ENCODE results near the gene TAF4.

TAF4 gene

DNA sequence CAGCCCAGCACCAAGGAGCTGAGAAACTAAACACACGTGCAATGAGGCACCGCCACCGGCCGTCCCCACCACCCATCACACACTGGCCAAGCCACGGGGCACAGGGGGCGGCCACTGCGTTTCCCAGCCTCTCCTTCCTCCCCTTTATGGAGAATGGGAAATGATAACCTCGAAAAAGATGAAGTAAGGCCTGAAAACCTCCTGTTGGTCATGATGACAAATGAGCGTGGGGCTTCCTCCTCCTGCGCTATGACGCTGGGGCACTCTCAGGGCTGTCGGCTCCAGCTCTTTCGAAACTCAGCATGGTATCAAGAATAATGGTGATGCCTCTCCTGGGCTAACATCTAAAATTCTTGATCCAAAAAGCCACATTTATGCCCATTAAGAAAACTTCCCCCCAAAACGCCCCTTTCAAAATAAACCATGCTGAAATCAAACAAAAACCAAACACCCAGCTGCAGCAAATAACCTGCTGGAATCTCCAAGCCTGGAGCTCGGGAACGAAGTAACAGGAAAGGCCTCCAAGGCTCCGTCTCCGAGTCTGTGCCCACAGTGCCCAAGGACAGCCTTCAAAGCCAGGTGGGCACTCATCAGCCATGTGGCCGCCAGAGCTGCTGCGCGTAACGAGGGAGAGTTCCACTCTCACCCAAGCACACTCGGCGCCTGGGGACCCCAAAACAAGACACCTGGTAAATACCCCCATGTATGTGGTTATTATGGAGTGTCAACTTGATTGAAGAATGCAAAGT, 50.0 kb downstream of the TAF4 start:
- no peak for DNase-seq (ENCODE audit: low read depth)
- no peak overlapping the region for H3K4me3 ChIP-seq (ENCODE audit: control insufficient read depth, low read depth, low read length)
- TF ChIP-seq, protein P1, sequence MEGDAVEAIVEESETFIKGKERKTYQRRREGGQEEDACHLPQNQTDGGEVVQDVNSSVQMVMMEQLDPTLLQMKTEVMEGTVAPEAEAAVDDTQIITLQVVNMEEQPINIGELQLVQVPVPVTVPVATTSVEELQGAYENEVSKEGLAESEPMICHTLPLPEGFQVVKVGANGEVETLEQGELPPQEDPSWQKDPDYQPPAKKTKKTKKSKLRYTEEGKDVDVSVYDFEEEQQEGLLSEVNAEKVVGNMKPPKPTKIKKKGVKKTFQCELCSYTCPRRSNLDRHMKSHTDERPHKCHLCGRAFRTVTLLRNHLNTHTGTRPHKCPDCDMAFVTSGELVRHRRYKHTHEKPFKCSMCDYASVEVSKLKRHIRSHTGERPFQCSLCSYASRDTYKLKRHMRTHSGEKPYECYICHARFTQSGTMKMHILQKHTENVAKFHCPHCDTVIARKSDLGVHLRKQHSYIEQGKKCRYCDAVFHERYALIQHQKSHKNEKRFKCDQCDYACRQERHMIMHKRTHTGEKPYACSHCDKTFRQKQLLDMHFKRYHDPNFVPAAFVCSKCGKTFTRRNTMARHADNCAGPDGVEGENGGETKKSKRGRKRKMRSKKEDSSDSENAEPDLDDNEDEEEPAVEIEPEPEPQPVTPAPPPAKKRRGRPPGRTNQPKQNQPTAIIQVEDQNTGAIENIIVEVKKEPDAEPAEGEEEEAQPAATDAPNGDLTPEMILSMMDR (IDR thresholded peaks at IDR 0.05; ENCODE audit: control insufficient read depth, insufficient read depth, low read depth, low read length, missing control alignments) = no peak

DNA sequence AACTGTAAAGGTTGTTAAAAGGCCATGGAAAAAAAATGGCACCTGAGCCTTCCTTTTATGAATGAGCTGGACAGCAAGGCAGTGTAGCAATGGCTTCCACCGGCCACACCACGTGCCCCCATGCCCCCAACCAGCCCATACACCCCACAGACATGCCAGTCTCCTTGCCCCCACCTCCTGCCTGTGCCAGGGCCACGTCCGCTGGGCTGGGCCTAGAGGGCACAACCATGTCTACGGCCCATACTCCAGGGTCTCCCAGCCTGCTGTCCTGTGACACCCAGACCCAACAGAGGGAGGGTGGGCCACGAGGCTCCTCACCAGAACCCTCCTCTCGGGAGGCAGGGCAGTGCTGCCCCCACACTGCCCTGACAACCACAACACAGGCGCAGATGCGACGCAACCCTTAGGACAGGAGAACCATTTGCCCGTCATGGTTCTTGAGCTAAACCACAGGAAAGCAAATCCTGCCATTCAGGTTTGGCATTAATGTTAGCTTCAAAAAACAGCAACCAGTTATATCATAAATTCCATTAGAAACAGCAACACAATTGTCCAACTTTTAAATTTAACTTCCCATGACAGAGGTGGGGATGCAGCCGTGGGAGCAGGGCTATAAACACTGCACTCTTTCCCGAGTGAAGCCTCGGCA, 50.7 kb downstream of the TAF4 start:
- H3K4me3 ChIP-seq (ENCODE audit: control insufficient read depth, low read depth, low read length) = no peak overlapping the region
- DNase-seq (ENCODE audit: low read depth) = no peak
- TF ChIP-seq, protein P1 (IDR thresholded peaks at IDR 0.05; ENCODE audit: control insufficient read depth, insufficient read depth, low read depth, low read length, missing control alignments) = no peak

DNA sequence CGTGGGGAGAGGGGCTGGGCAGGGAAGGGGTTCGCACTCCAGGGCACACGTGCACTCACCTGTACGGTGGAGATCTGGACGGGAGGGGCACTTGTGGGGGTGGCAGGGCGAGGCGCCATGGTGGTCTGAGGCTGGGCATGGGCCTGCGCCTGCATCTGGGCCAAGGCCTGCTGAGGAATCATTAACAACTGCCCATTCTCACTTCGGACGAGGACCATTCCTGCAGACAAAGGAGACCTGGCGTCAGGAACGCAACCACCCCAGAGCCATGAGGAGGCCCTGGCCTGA, 51.2 kb downstream of the TAF4 start:
- no peak overlapping the region for H3K4me3 ChIP-seq (ENCODE audit: control insufficient read depth, low read depth, low read length)
- DNase-seq (ENCODE audit: low read depth) = no peak

GRCh38 chr20:62012631-62013030, 53.0 kb downstream of the TAF4 start:
- TF ChIP-seq, protein P1 (IDR thresholded peaks at IDR 0.05; ENCODE audit: control insufficient read depth, insufficient read depth, low read depth, low read length, missing control alignments) = no peak
- H3K4me3 ChIP-seq (ENCODE audit: control insufficient read depth, low read depth, low read length) = no peak overlapping the region
- no peak for DNase-seq (ENCODE audit: low read depth)

More for the DNA sequence above, 51.2 kb downstream of the TAF4 start:
- TF ChIP-seq, protein P1 (IDR thresholded peaks at IDR 0.05; ENCODE audit: control insufficient read depth, insufficient read depth, low read depth, low read length, missing control alignments) = no peak

DNA sequence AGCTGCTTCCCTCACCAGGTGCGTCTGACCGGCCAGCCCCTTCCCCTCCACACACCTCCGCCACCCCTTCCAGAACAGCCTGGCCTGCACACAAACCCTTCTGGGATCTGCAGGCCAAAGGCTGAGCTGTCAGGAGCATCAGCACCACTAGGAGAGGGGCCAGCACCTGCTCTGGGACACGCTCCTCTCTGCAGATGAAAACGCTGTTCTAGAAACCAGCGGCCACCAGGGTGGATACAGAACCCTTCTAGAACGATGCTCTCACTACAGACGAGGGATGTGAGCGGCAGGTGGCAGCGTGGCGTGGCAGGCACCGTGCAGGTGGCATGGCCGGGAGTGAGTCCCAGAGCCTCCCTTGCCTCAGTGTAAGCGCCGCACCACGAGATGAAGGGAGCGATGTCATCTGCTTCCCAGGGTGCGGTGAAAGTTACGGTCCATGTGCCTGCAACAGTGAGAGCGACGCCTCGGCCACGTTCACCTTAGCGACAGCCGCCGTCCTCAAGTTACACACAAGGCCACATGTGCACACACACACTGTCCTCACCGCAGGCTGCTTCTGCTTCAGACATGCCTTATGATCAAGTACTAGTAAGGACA, 53.6 kb downstream of the TAF4 start:
- no peak overlapping the region for H3K4me3 ChIP-seq (ENCODE audit: control insufficient read depth, low read depth, low read length)
- no peak for DNase-seq (ENCODE audit: low read depth)
- TF ChIP-seq, protein P1 (IDR thresholded peaks at IDR 0.05; ENCODE audit: control insufficient read depth, insufficient read depth, low read depth, low read length, missing control alignments) = no peak

DNA sequence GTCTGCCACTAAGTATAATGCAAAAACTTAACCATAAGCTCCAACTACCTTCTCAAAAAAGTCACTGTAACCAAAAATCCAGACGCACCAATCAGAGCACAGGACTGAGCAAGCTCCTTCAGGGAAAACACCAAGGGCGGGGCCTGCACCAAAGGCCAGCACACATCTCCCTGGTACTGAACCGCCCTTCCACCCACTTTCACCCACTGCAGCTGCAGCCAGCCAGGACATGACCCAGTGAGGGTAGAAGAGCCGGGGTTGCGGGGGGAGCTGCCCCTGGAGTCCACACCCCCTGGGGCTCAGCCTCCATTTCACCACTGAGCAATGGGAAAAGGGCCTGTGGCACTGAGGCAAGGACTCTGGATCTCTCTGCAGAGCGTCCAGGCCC, 54.3 kb downstream of the TAF4 start:
- TF ChIP-seq, protein P1 (IDR thresholded peaks at IDR 0.05; ENCODE audit: control insufficient read depth, insufficient read depth, low read depth, low read length, missing control alignments) = no peak
- H3K4me3 ChIP-seq (ENCODE audit: control insufficient read depth, low read depth, low read length) = no peak overlapping the region
- no peak for DNase-seq (ENCODE audit: low read depth)

Measured in AG09309 (cell line).